ENCODE data around the gene IVNS1ABP.
A peak's percentile ranks its signal among the peaks of the same experiment; 100 is the strongest.
"Not testable (repeated sequence)": the region's sequence is repeated elsewhere in the genome, so short reads cannot be mapped to it uniquely, and the experiment has no call there.

Gene IVNS1ABP

DNA sequence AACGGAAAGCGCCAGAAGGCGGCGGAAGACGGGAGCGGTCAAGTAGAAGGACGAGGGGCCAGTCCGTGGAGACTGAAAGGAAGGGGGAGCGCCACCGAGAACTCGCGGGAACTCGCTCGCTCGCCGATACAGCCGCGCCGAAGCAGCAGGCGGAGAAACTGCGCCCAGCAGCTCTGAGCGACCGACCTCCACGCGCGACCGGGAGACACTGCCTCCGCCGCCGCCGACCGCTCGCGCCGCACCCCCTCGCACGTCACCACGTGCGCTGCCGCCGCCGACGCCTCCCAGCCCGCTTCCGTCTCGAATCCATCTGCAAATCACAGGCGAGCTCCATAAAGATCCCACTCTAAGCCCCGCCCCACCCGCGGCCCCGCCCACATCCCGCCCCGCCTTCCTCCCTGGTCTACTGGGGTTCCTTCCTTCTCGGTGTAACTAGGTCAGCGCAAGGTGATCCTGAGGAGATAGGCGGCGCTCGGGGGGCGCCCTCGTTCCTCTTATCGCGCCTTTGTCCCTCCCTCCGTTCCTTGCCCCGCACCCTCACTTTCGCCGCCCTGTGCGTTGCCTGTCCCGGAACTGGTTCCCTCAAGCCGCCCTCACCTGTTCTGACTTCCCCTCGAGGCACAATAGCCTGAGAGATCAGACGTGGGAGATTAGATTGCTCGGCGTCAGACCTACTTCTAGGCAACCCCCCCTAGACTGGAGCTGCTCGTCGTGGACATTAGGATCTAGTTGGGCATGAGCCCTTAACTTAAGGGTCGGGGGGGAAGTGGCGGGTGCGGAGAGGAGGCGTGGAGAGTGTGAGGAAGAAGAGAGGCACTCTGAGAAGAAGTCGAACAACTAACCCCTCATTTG, at the start of gene IVNS1ABP:
IVNS1ABP (minus strand) TSS at position 210 of the 852 bp plus-strand sequence. CDS start 7,750 bp downstream, outside the sequence.
- peak; percentile 99 to 100 for DNase-seq

DNA sequence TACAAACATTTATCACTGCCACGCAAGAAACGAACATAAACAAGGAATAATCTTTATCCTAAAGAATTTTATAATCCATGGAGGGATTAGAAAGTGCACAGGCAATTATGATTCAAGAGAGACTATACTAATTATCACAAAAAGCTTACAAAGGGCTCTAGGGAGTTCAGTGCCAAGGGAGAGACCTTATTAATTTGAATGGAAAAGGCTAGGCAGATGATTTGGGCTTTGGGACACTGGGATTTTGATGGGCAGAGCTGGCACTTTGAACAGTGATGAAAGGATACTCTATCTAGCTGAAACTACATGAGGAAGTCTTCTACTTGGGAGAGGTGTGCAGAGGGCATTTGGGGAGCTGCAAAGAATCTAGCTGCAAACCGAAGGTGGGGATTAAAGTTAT, 48.9 kb upstream of the IVNS1ABP start:
- DNase-seq = no peak

DNA sequence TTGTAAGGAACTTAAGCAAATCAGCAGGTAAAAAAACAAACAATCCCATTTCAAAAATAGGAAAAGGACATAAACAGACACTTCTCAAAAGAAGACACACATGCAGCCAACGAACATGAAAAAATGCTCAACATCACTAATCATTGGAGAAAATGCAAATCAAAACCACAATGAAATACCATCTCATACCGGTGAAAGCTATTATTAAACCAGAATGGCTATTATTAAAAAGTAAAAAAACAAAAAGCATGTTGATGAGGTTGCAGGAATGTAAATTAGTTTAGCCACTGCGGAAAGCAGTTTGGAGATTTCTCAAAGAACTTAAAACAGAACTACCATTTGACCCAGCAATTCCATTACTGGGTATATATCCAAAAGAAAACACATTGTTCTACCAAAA, 47.5 kb upstream of the IVNS1ABP start:
- not testable (repeated sequence) for DNase-seq

DNA sequence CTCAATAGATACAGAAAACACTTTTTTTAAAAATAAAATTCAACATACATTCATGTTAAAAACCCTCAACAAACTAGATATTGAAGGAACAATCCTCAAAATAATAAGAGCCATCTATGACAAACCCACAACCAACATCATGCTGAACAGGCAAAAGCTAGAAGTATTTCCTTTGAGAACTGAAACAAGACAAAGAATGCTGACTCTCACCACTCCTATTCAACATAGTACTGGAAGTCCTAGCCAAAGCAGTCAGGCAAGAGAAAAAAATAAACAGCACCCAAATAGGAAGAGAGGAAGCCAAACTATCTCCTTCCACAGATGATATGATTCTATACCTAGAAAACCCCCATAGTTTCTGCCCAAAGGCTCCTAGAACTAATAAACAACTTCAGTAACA, 46.2 kb upstream of the IVNS1ABP start:
- DNase-seq = no peak

DNA sequence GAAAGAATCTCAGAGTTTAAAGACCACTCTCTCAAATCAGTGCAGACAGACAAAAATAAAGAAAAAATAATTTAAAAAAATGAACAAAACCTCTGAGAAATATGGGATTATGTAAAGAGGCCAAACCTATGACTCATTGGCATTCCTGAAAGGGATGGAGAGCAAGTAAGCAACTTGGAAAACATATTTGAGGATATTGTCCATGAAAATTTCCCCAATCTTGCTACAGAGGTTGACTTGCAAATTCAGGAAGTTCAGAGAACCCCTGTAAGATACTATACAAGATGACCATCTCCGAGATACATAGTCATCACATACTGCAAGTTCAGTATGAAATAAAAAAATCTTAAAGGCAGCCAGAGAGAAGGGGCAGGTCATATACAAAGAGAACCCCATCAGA, 43.7 kb upstream of the IVNS1ABP start:
- DNase-seq = no peak

DNA sequence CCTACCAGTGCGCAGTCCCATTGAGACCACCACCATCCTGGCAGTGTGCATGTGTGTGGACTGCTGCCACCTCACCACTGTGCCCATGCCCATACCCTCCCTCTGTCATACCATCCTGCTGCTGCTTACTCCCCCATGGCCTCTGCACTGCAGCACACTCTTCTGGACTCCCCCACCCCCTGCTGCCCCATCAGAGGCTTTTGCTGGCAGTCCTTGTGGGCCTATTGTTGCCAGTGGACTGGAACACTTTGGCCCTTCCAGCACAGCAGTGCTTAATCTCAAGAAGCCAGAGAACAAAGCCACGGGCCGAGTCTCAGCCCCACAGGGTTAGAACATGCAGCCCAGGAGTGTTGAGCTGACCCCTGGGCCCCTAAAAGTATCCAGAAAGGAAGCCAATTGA, 41.9 kb upstream of the IVNS1ABP start:
- no peak for DNase-seq

- DNase-seq = no peak
Observed at GRCh38 chr1:185355947-185356346, 38.9 kb upstream of the IVNS1ABP start.

DNA sequence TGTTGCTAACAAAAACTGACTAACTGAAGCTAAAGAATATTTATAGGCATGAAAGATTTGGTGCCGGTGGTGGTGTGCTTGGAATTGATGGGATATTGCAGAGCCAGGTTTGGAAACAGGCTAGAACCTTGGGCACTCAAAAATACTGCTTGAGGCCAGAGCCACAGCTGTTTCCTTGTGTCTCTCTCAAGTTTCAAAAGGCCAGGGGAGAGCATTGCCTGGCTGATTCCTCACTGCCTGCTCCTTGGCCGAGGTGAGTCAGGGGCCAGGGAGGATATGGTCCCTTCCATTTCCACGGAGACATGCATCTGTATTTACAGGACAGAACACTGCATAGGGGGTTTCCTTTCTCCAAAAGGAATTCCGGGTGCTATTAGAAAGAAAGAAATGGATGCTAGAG, 36.1 kb upstream of the IVNS1ABP start:
- DNase-seq = no peak

DNA sequence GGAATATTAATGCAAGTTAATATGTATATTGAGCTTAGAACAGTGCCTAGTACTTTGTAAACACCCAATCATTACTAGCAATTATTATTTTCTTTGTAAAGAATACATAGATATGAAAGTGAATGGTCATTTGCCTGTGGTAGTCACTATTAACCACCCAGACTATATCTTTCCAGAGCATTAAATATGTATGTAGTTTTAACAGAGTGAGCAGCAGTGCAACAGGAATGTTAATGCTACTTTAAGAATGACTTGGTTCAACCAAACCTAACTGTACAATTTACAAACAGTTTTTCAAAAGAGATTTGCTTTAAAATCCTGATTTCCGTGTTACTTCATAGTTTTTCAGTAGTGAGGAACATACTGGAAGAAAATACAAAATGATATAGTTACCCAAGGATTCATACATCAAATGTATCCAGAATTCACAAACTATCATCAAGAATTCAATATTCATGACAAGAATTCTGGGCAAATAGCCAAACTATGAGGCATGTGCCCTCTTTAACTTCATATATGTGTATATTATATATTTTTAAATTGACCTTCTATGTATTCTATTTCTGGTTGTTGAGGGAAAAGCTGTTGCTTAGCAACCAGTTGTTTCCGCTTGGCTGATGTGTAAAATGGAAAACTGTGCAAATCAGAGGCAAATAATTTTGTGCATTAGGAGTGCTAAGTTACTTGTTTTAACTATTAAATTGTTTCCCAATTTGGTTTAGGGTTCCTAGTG, 34.9 kb upstream of the IVNS1ABP start:
- DNase-seq = no peak

DNA sequence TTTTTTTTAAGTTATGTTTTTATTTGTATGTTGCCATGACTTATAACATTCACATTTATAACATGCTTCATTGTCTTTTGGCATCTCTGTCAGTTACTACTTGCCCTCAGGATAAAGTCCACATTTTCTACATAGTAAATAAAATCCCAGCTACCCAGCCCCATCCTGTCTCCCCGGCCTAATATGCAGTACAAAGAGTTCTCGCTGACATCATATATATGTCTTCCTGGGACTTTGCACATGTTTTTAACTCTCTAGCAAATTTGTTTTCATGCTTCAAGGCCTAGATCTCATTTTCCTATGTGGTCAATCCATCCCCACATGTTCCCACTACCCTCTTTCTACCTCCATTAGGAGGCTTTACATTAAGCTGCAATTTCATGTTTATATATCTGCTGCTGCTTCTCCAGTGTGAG, 33.0 kb upstream of the IVNS1ABP start:
- DNase-seq = no peak

DNA sequence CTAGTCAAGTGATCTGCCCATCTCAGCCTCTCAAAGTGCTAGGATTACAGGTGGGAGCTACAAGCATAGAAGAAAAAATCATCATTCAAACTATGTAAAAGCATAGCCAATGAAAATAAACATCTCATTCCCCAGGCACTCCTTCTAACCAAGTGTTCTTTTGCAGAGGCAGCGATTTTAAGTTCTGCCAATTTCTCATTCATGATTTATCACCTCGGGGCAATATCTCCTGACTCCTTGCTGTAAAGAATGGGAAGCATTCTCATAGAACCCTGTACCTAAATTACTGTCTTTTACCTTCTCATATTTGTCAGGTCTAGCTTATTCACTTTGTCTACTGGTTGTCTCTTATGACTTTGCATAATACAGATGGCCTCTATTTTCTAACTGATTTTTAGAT, 32.5 kb upstream of the IVNS1ABP start:
- no peak for DNase-seq

GRCh38 chr1:185348985-185349384, 31.9 kb upstream of the IVNS1ABP start:
- no peak for DNase-seq

- DNase-seq = no peak
Observed at GRCh38 chr1:185348296-185348695, 31.3 kb upstream of the IVNS1ABP start.

DNA sequence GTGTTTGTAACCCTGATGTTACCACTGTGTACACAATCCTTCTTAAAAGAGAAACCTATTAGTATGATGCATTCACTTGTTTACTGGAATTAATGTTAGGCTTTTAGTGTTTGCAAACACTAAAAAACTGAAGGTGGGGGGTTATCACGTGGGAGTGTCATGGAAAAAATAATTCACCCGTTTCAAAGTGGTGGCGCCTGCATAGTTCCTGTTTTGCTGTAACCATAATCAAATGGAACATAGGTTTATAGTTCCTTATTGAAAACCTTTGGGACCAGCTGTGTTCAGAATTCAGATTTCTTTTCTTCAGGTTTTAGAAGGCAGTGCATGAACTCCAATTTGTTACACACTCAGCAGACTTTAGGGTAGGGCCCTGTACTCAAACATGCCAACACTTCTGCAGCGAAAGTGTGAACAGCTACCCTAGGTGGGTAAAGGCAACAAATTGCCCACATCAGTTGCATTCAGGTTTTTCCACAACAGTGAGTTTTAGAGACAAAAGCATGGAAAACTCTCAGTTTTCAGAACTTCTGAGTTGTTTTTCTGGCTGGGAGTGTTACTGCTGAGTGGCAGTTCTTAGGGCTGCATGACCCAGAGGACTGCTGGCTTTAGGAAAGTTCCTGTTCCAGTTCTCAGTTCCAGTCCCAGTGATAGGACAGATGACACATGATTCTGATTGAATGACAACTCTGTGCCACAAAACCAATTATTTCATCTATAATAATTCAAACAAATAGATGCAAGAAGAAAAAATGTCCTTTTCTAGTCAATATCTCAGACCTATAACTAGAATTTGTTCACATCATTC, 29.1 kb upstream of the IVNS1ABP start:
- DNase-seq = no peak

DNA sequence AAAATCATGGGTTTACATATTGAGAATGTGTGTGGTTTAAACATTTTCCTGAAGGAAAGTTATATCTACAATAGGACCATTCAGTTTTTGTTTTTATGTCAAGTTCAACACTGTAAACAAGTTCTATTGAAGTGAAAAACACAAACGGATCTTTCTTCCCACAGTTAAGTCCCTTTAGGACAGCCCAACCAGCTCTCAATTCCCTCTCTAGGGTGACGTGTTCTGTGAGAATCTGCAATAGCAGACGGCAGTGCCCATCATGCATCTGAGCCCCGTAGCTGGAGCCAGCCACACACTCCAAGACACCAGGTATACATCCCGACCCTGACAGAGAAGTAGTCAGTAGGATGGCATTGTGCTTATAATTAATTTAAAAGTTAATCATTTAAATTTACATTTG, 26.3 kb upstream of the IVNS1ABP start:
- DNase-seq = no peak

DNA sequence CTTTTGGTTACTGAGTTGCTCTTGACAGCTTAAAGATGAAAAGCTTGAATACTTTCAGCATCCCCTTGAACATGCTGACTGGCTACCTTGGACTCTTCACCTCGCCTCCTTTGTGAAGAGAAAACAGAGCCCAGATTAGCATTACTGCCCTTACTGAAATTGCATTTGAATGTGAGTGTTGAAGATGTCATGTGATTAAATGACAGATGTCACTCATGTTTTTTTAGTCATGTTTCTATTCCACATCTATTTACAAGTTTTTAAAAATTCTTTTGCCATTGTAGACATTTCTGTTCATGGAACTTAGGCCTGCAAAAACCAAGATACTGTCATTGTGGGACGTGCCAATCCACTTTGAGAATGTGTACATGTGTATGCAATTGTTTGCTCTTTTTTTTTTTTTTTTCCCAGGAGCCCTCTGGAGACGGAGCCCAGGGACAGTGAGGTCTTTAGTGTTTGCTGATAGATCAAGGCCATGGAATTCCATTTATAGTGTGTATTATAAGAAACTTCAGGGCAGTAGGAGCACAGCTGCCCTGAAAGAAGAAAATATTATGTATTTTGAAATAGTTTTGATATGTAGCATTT, 25.7 kb upstream of the IVNS1ABP start:
- DNase-seq = no peak

- no peak for DNase-seq
Observed at GRCh38 chr1:185342017-185342416, 25.0 kb upstream of the IVNS1ABP start.

- no peak for DNase-seq
Observed at GRCh38 chr1:185341196-185341781, 24.2 kb upstream of the IVNS1ABP start.

DNA sequence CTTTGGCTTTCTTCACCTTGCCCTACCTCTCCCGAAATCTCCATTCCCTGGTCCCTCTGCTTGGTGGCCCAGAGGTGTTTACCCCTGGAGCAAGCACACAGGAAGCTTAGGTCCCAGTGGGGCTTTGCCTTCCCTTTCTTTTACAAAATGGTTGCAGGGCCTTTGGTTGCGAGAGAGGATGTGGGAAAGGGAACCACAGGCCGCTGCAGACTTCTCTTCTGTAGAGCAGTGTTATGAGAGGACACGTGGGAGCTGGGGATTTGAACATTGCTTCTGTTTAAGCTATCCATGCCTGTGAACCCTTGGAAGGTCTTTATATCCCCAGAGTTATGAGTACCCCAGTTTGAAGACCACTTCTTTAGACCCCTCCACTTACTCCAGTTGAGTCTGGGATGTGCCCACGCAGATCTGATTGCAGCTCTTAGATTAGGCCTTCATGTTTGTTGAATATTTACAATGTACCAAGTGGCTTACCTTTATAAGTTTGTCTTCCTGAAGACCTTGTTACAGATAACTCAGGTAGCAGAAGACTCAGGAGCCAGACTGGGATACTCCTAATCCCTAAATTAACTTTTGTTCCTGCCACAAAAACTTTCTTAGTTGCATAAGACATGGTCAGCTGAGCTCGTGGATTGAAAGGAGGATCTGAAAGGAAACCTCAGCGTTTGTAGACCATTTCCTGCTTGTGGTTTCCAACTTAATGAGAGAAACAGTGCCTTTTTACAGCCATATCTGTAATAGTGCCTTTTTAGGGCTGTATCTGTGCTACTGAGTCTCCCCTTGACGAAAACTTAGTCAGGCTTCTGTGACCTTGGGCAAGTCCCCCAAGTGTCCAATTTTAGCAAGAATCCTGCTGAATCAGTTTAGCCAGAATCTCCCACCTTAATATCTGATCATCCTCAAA, 21.9 kb upstream of the IVNS1ABP start:
- no peak for DNase-seq

- no peak for DNase-seq
Observed at GRCh38 chr1:185337246-185337645, 20.2 kb upstream of the IVNS1ABP start.

DNA sequence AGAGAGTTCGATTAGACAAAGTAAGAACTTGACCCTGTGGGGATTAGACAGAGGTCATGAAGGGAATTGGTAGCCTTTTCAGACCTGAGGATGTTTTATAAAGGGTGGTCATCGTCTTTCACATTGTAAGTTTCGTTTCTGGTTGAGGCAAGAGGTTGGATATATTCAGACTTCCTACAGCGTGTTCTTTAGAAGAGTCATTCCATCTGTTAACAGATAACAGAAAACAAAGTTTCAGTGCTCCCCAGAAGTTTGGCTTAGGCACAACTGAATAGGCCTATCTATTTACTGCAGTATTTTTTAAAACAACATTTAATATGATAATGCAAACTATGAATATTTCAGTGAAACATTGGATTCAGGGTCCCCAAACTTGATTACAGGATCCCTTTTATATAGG, 17.1 kb upstream of the IVNS1ABP start:
- no peak for DNase-seq

DNA sequence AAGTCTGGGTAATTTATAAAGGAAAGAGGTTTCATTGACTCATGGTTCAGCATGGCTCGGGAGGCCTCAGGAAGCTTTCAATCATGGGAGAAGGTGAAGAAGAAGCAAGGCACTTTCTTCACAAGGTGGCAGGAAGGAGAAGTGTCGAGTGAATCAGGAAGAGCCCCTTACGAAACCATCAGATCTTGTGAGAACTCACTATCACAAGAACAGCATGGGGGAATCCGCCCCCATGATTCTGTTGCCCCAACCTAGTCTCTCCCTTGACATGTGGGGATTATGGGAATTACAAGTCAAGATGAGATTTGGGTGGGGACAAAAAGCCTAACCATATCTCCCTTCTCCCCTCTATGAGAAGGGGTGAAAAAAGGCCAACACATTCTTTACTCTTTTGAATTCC, 11.2 kb upstream of the IVNS1ABP start:
- DNase-seq = no peak

All from NCI-H187 (cell line).